HepG2 (cell line): ENCODE results near the gene DMTF1. TPM values are rescaled to one million over a fixed set of nuclear protein-coding genes. Genes with fewer than 3 reads are reported as not detected.

Experiments used
- ATAC-seq: fragments of 200-7000 bp; cut with Tn5 transposase; 3 replicates; pipeline ENCODE4 v1.9.1; 2020; ENCODE audit warnings: mild to moderate bottlenecking, moderate library complexity
- BruUV-seq: library from RNA; stranded (reverse); fragments of 400-500 nt; replicated peaks from 2 replicates; lab custom pipeline; 2021; lab: Mats Ljungman, UMichigan
- CTCF ChIA-PET: fragments of 300-600 bp; formaldehyde crosslinking; extraction: SDS; loops from one replicate; lab custom pipeline; 2021; ENCODE audit warnings: low total read pairs, inconsistent platforms, low intra/inter-chr PET ratio; lab: Yijun Ruan, JAX
- POLR2A ChIA-PET: fragments of 350-600 bp; sonication (Branson Sonifier 250); formaldehyde crosslinking; loops from one replicate; lab custom pipeline; 2020; ENCODE audit warnings: antibody characterized with exemption, inconsistent platforms; lab: Yijun Ruan, JAX
- DNase-seq: peaks from one replicate; pipeline ENCODE4 v3.0.0-alpha.2; 2015; ENCODE audit warnings: low spot score
- FAIRE-seq: peaks from 3 replicates; lab custom pipeline; 2011; peaks lifted over from hg19 to GRCh38; lab: Jason Lieb, UNC
- H2AFZ ChIP-seq: one replicate; pipeline ENCODE4 v1.6.1; 2011; ENCODE audit warnings: low read length, inconsistent platforms
- H3K27ac ChIP-seq: fragments of 300-600 bp; 3 replicates; pipeline ENCODE4 v1.8.0; 2011; ENCODE audit warnings: mixed run types, mild to moderate bottlenecking, mixed read lengths, low read length, inconsistent platforms; ENCODE audit not compliant: insufficient read depth; ENCODE audit errors: extremely low read length
- H3K27me3 ChIP-seq, 2 experiments: fragments of 200-600 bp in 1 of 2; 2 replicates in 1 of 2; 3 replicates in 1 of 2; pipeline versions ENCODE4 v1.6.0 to v1.8.0; 2011; ENCODE audit warnings: low read length in 2 of 2, mild to moderate bottlenecking in 2 of 2, moderate library complexity in 2 of 2, inconsistent platforms in 1 of 2; ENCODE audit not compliant: insufficient read depth in 2 of 2, control insufficient read depth in 1 of 2
- H3K36me3 ChIP-seq, 2 experiments: fragments of 200-600 bp in 1 of 2; replicated peaks in 1 of 2; 2 replicates in 1 of 2; 3 replicates in 1 of 2; pipeline versions ENCODE4 v1.5.1 to v1.8.0; 2011; ENCODE audit warnings: low read length in 2 of 2, inconsistent platforms in 1 of 2; ENCODE audit not compliant: insufficient read depth in 2 of 2, control insufficient read depth in 1 of 2
- H3K4me1 ChIP-seq: 2 replicates; pipeline ENCODE4 v1.5.1; 2012; ENCODE audit warnings: low read length, inconsistent platforms; ENCODE audit not compliant: insufficient read depth
- H3K4me2 ChIP-seq: 2 replicates; pipeline ENCODE4 v1.6.0; 2011; ENCODE audit warnings: low read depth, low read length, inconsistent platforms
- H3K4me3 ChIP-seq, 3 experiments: fragments of 200-600 bp in 1 of 3; sonication (generic), shearing (Covaris generic) in 1 of 3; replicated peaks in 1 of 3; 2 replicates each; pipeline ENCODE4 v1.5.1; 2011 to 2016; ENCODE audit warnings: low read length in 3 of 3, inconsistent platforms in 2 of 3, low read depth in 2 of 3, mild to moderate bottlenecking in 2 of 3, control low read depth in 1 of 3, mixed read lengths in 1 of 3; ENCODE audit not compliant: insufficient read depth in 1 of 3
- H3K79me2 ChIP-seq: one replicate; pipeline ENCODE4 v1.6.1; 2011; ENCODE audit warnings: low read length, inconsistent platforms; ENCODE audit not compliant: insufficient read depth
- H3K9ac ChIP-seq: 2 replicates; pipeline ENCODE4 v1.6.0; 2011; ENCODE audit warnings: mild to moderate bottlenecking, low read depth, low read length, inconsistent platforms; ENCODE audit not compliant: insufficient read depth
- H3K9me3 ChIP-seq: 2 replicates; pipeline ENCODE4 v1.5.1; 2012; ENCODE audit warnings: mild to moderate bottlenecking, low read length
- H4K20me1 ChIP-seq: 2 replicates; pipeline ENCODE4 v1.6.0; 2011; ENCODE audit warnings: inconsistent platforms, mild to moderate bottlenecking, low read length, moderate library complexity; ENCODE audit not compliant: insufficient read depth
- ATF2 ChIP-seq: sonication (generic); formaldehyde crosslinking; IDR thresholded peaks from 2 replicates; pipeline ENCODE4 v1.4.0; 2020; ENCODE audit warnings: missing genetic modification reagents
- ATF7 ChIP-seq, 2 experiments: fragments of 450-650 bp in 1 of 2; sonication (generic) in 1 of 2; formaldehyde crosslinking in 1 of 2; IDR thresholded peaks; 2 replicates each; pipeline versions ENCODE4 v1.4.0 to v1.6.1; 2016 to 2020; ENCODE audit warnings: antibody characterized with exemption in 1 of 2, mild to moderate bottlenecking in 1 of 2, missing genetic modification reagents in 1 of 2
- CENPT ChIP-seq: sonication (generic); formaldehyde crosslinking; IDR thresholded peaks from 2 replicates; pipeline ENCODE4 v1.8.0; 2022; ENCODE audit warnings: low read depth, mild to moderate bottlenecking, moderate library complexity, missing genetic modification reagents
- FOXJ3 ChIP-seq: sonication (generic); formaldehyde crosslinking; IDR thresholded peaks from 2 replicates; pipeline ENCODE4 v1.4.0; 2020; ENCODE audit warnings: missing genetic modification reagents, mild to moderate bottlenecking, borderline replicate concordance
- GATAD1 ChIP-seq: IDR thresholded peaks from 2 replicates; pipeline ENCODE4 v1.6.1; 2016; ENCODE audit warnings: missing genetic modification reagents, missing compliant biosample characterization
- IRF9 ChIP-seq: sonication (generic); formaldehyde crosslinking; IDR thresholded peaks from 2 replicates; pipeline ENCODE4 v1.8.0; 2022; ENCODE audit warnings: missing genetic modification reagents, mild to moderate bottlenecking, borderline replicate concordance
- LCORL ChIP-seq, 2 experiments: fragments of 450-650 bp in 1 of 2; sonication (generic) in 1 of 2; formaldehyde crosslinking in 1 of 2; IDR thresholded peaks; 2 replicates each; pipeline versions ENCODE4 v1.5.0 to v1.6.1; 2017 to 2020; ENCODE audit warnings: antibody characterized with exemption in 1 of 2, missing genetic modification reagents in 1 of 2
- MIXL1 ChIP-seq: IDR thresholded peaks from 2 replicates; pipeline ENCODE4 v1.6.1; 2016
- MTERF4 ChIP-seq: sonication (generic); formaldehyde crosslinking; IDR thresholded peaks from 2 replicates; pipeline ENCODE4 v1.8.0; 2023; ENCODE audit warnings: mild to moderate bottlenecking, missing genetic modification reagents
- MXD1 ChIP-seq: sonication (generic); formaldehyde crosslinking; IDR thresholded peaks from 2 replicates; pipeline ENCODE4 v1.4.0; 2020; ENCODE audit warnings: mild to moderate bottlenecking, missing genetic modification reagents
- PHB2 ChIP-seq: fragments of 450-650 bp; IDR thresholded peaks from 2 replicates; pipeline ENCODE4 v1.6.1; 2018; ENCODE audit not compliant: partially characterized antibody
- RELA ChIP-seq: sonication (generic); formaldehyde crosslinking; IDR thresholded peaks from 2 replicates; pipeline ENCODE4 v1.4.0; 2020; ENCODE audit warnings: missing genetic modification reagents
- SNAPC2 ChIP-seq: sonication (generic); formaldehyde crosslinking; IDR thresholded peaks from 2 replicates; pipeline ENCODE4 v1.8.1; 2022; ENCODE audit warnings: mild to moderate bottlenecking, missing genetic modification reagents
- ZFP90 ChIP-seq: sonication (generic); formaldehyde crosslinking; IDR thresholded peaks from 2 replicates; pipeline ENCODE4 v1.8.0; 2022; ENCODE audit warnings: missing genetic modification reagents, mild to moderate bottlenecking, inconsistent platforms, borderline replicate concordance
- ZNF124 ChIP-seq: sonication (generic); formaldehyde crosslinking; IDR thresholded peaks from 2 replicates; pipeline ENCODE4 v1.4.0; 2020; ENCODE audit warnings: missing genetic modification reagents
- ZNF510 ChIP-seq: sonication (generic); formaldehyde crosslinking; IDR thresholded peaks from 2 replicates; pipeline ENCODE4 v1.4.0; 2020; ENCODE audit warnings: low read depth, mild to moderate bottlenecking, missing genetic modification reagents
- ZNF549 ChIP-seq: sonication (generic); formaldehyde crosslinking; IDR thresholded peaks from 2 replicates; pipeline ENCODE4 v1.5.0; 2020; ENCODE audit warnings: missing genetic modification reagents
- ZNF790 ChIP-seq: sonication (generic); formaldehyde crosslinking; IDR thresholded peaks from 2 replicates; pipeline ENCODE4 v1.8.0; 2022; ENCODE audit warnings: missing genetic modification reagents, mild to moderate bottlenecking, borderline replicate concordance
- ZSCAN5A ChIP-seq: sonication (generic); formaldehyde crosslinking; IDR thresholded peaks from 2 replicates; pipeline ENCODE4 v1.8.0; 2022; ENCODE audit warnings: mild to moderate bottlenecking, missing genetic modification reagents, borderline replicate concordance
- WGBS: methylation state at CpG from one replicate; pipeline ENCODE4 v1.1.6; 2017; ENCODE audit warnings: low lambda C conversion rate; 5-methylcytosine and 5-hydroxymethylcytosine counted together
- in situ Hi-C: cut with HindIII; loops from 2 replicates; pipeline ENCODE4 v1.10.0; 2017; ENCODE audit warnings: low pct_unique_long_range_greater_than_20kb; ENCODE audit not compliant: extremely low pct_ligation_motif_present
- intact Hi-C: fragments of 100-400 bp; cut with micrococcal nuclease; formaldehyde crosslinking; loops from one replicate; pipeline ENCODE4 v1.10.0; 2022; ENCODE audit not compliant: unreplicated experiment
- polyA plus RNA-seq, 8 experiments: library from polyadenylated mRNA; depleted of rRNA in 3 of 8; stranded (reverse) in 7 of 8; unstranded in 1 of 8; fragments of >200 nt; fragmentation: Illumina TruSeq in 4 of 8; extraction: Trizol in 4 of 8; gene quantifications; 2 replicates each; pipeline versions ENCODE4 v1.2.1 to v1.2.3, GENCODE V29; 2011 to 2016; ENCODE audit warnings: low read depth in 4 of 8, missing spikeins in 1 of 8, mixed read lengths in 1 of 8; ENCODE audit not compliant: insufficient read depth in 1 of 8
- total RNA-seq, 5 experiments: library from RNA; depleted of rRNA; stranded (reverse); fragments of >200 nt; fragmentation: Illumina TruSeq; extraction: Trizol; gene quantifications; 2 replicates each; pipeline ENCODE4 v1.2.3, GENCODE V29; 2016; ENCODE audit warnings: low read depth in 1 of 5

The DMTF1 gene
- total and polyA plus RNA-seq, 2 of the 13 experiments (the other 11 are each of a cell fraction or from before 2014, with no cell fraction given), result 45.8 to 132 TPM

GRCh38 chr7:87219545-87220025 is 67.3 kb downstream of the DMTF1 start, which contains the start of gene TMEM243:
TSS of gene TMEM243 (minus strand) at chr7:87219732. CDS start at chr7:87219503, 229 bp downstream.
- peak; percentile 72 for ATAC-seq
- WGBS, result 0% methylated on average over 22 of the region's 41 CpGs
- Histone ChIP-seq H3K79me2 (peaks cover 7% of the 10 kb centered on the region), H3K4me2 (peak within 1 kb of the TSS; percentile 90), H3K4me1 (peaks cover 41% of the 10 kb centered on the region), H2AFZ (no peak within 1 kb of the TSS), H3K27me3 (peaks cover 0 to 11% of the 10 kb centered on the region in 2 experiments; a peak in 2 of 5 replicates), H3K4me3 (peak within 1 kb of the TSS; percentile 82 to 95 (median 89)), H3K9me3 (no peaks in the 10 kb centered on the region), H3K36me3 (no peaks in the 10 kb centered on the region), H3K27ac (peak within 1 kb of the TSS; percentile 55), H4K20me1 (no peaks in the 10 kb centered on the region; the same call in 1 of the 2 replicates), H3K9ac (peak within 1 kb of the TSS; percentile 79)
- in situ Hi-C loops, result no loop called here
- POLR2A ChIA-PET, result interaction anchor here (0.9 to 1.9 kb wide), 4 partner anchors 9 to 67 kb away, joined by 3 to 10 read pairs (median 6); partner anchors contain the start of gene DMTF1
- intact Hi-C loops, result loop anchor here (1.0 to 5.0 kb wide), 2 partner anchors 66 to 372 kb away; no protein-coding TSS in a partner anchor
- BruUV-seq, result no TSS peak
- peak; percentile 31 for DNase-seq
- no peak for FAIRE-seq
- CTCF ChIA-PET, result no interaction called here
- TF ChIP-seq MIXL1 (CRISPR knock-in tag) (no peak), MXD1 (CRISPR knock-in tag) (0 out of 2 replicates have a peak, but pooled peaks have one; percentile 19), ZNF549 (CRISPR knock-in tag) (no peak), PHB2 (no peak), ZNF510 (CRISPR knock-in tag) (no peak), GATAD1 (CRISPR knock-in tag) (peak; percentile 4; the same call in 1 of the 2 replicates), ATF2 (no peak), RELA (CRISPR knock-in tag) (no peak), ZNF790 (no peak), ZNF124 (CRISPR knock-in tag) (no peak), FOXJ3 (CRISPR knock-in tag) (0 out of 2 replicates have a peak, but pooled peaks have one; percentile 14), ATF7 (IDR thresholded peaks at IDR 0.05) (no peak), ATF7 (CRISPR knock-in tag; IDR thresholded peaks at IDR 0.05) (no peak), MTERF4 (no peak; the same call in 1 of the 2 replicates), IRF9 (0 out of 2 replicates have a peak, but pooled peaks have one; percentile 34), ZSCAN5A (CRISPR knock-in tag) (no peak), SNAPC2 (CRISPR knock-in tag) (no peak), CENPT (CRISPR knock-in tag) (no peak), LCORL (IDR thresholded peaks at IDR 0.05) (no peak), LCORL (CRISPR knock-in tag; IDR thresholded peaks at IDR 0.05) (no peak), ZFP90 (CRISPR knock-in tag) (peak; percentile 58; the same call in 1 of the 2 replicates)
